Measurements from ENCODE around the gene ADAM22.
A peak's percentile ranks its signal among the peaks of the same experiment; 100 is the strongest.

Gene ADAM22

GRCh38 chr7:88111140-88111743, 177.2 kb downstream of the ADAM22 start:
- no peak for DNase-seq

GRCh38 chr7:88111954-88112471, 178.0 kb downstream of the ADAM22 start:
- H3K79me2 ChIP-seq (ENCODE audit: insufficient read depth, low read length): no peaks in the 10 kb centered on the region
- no peak overlapping the region for H3K4me3 ChIP-seq (ENCODE audit: low read depth in 1 of 2, low read length in 2 of 2)
- no peak overlapping the region for H2AFZ ChIP-seq (ENCODE audit: low read depth, low read length)
- no peak overlapping the region for H3K27ac ChIP-seq (ENCODE audit: low read length)
- H4K20me1 ChIP-seq (ENCODE audit: insufficient read depth, low read length): no peaks in the 10 kb centered on the region
- DNase-seq (no peak), ATAC-seq (ENCODE audit: insufficient read depth, low read depth) (no peak)
- H3K4me1 ChIP-seq (ENCODE audit: insufficient read depth, low read length): no peaks in the 10 kb centered on the region
- H3K27me3 ChIP-seq (ENCODE audit: insufficient read depth, low read length, poor library complexity): no peaks in the 10 kb centered on the region
- H3K9ac ChIP-seq (ENCODE audit: low read depth, low read length): no peak overlapping the region
- no peak overlapping the region for H3K4me2 ChIP-seq (ENCODE audit: insufficient read depth, low read length)
- H3K36me3 ChIP-seq (ENCODE audit: insufficient read depth, low read length): no peaks in the 10 kb centered on the region
- no peak for TF ChIP-seq EZH2 (IDR thresholded peaks at IDR 0.05; ENCODE audit: borderline replicate concordance, low read depth, low read length, severe bottlenecking)
- TF ChIP-seq, protein P1, sequence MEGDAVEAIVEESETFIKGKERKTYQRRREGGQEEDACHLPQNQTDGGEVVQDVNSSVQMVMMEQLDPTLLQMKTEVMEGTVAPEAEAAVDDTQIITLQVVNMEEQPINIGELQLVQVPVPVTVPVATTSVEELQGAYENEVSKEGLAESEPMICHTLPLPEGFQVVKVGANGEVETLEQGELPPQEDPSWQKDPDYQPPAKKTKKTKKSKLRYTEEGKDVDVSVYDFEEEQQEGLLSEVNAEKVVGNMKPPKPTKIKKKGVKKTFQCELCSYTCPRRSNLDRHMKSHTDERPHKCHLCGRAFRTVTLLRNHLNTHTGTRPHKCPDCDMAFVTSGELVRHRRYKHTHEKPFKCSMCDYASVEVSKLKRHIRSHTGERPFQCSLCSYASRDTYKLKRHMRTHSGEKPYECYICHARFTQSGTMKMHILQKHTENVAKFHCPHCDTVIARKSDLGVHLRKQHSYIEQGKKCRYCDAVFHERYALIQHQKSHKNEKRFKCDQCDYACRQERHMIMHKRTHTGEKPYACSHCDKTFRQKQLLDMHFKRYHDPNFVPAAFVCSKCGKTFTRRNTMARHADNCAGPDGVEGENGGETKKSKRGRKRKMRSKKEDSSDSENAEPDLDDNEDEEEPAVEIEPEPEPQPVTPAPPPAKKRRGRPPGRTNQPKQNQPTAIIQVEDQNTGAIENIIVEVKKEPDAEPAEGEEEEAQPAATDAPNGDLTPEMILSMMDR (IDR thresholded peaks at IDR 0.05; ENCODE audit: borderline replicate concordance, extremely low read depth, low read length, poor library complexity, severe bottlenecking): no peak
- no peaks in the 10 kb centered on the region for H3K9me3 ChIP-seq (ENCODE audit: insufficient read depth, low read length, severe bottlenecking)

More at GRCh38 chr7:88111140-88111743, 177.2 kb downstream of the ADAM22 start:
- no peak overlapping the region for H3K4me3 ChIP-seq (ENCODE audit: low read depth in 1 of 2, low read length in 2 of 2)
- no peaks in the 10 kb centered on the region for H3K27me3 ChIP-seq (ENCODE audit: insufficient read depth, low read length, poor library complexity)
- H3K79me2 ChIP-seq (ENCODE audit: insufficient read depth, low read length): no peaks in the 10 kb centered on the region
- no peak overlapping the region for H3K4me2 ChIP-seq (ENCODE audit: insufficient read depth, low read length)
- no peaks in the 10 kb centered on the region for H3K36me3 ChIP-seq (ENCODE audit: insufficient read depth, low read length)
- H3K9me3 ChIP-seq (ENCODE audit: insufficient read depth, low read length, severe bottlenecking): no peaks in the 10 kb centered on the region
- ATAC-seq (ENCODE audit: insufficient read depth, low read depth): peak; percentile 61; the same call in 2 of the 3 replicates
- H3K4me1 ChIP-seq (ENCODE audit: insufficient read depth, low read length): no peaks in the 10 kb centered on the region
- no peak overlapping the region for H3K9ac ChIP-seq (ENCODE audit: low read depth, low read length)
- H4K20me1 ChIP-seq (ENCODE audit: insufficient read depth, low read length): no peaks in the 10 kb centered on the region
- H3K27ac ChIP-seq (ENCODE audit: low read length): no peak overlapping the region
- no peak overlapping the region for H2AFZ ChIP-seq (ENCODE audit: low read depth, low read length)
- TF ChIP-seq EZH2 (IDR thresholded peaks at IDR 0.05; ENCODE audit: borderline replicate concordance, low read depth, low read length, severe bottlenecking): no peak
- TF ChIP-seq, protein P1 (IDR thresholded peaks at IDR 0.05; ENCODE audit: borderline replicate concordance, extremely low read depth, low read length, poor library complexity, severe bottlenecking): peak; percentile 72

- Histone ChIP-seq H3K79me2 (ENCODE audit: insufficient read depth, low read length) (no peaks in the 10 kb centered on the region), H3K9me3 (ENCODE audit: insufficient read depth, low read length, severe bottlenecking) (no peaks in the 10 kb centered on the region), H3K27me3 (ENCODE audit: insufficient read depth, low read length, poor library complexity) (no peaks in the 10 kb centered on the region), H2AFZ (ENCODE audit: low read depth, low read length) (no peak overlapping the region), H4K20me1 (ENCODE audit: insufficient read depth, low read length) (no peaks in the 10 kb centered on the region), H3K27ac (ENCODE audit: low read length) (no peak overlapping the region), H3K4me1 (ENCODE audit: insufficient read depth, low read length) (no peaks in the 10 kb centered on the region), H3K4me3 (ENCODE audit: low read depth in 1 of 2, low read length in 2 of 2) (no peak overlapping the region), H3K9ac (ENCODE audit: low read depth, low read length) (no peak overlapping the region), H3K36me3 (ENCODE audit: insufficient read depth, low read length) (no peaks in the 10 kb centered on the region), H3K4me2 (ENCODE audit: insufficient read depth, low read length) (no peak overlapping the region)
- ATAC-seq (ENCODE audit: insufficient read depth, low read depth) (no peak), DNase-seq (no peak)
- TF ChIP-seq, protein P1 (IDR thresholded peaks at IDR 0.05; ENCODE audit: borderline replicate concordance, extremely low read depth, low read length, poor library complexity, severe bottlenecking): no peak
- TF ChIP-seq EZH2 (IDR thresholded peaks at IDR 0.05; ENCODE audit: borderline replicate concordance, low read depth, low read length, severe bottlenecking): no peak
These were observed 181.3 kb downstream of the ADAM22 start for GRCh38 chr7:88115258-88115796.
